K562 (cell line): ENCODE measurements around the gene MITF. TPM values are rescaled to one million over a fixed set of nuclear protein-coding genes. Genes with fewer than 3 reads are reported as not detected.

Experiments used
- ATAC-seq: fragments of 200-7000 bp; cut with Tn5 transposase; 3 replicates; pipeline ENCODE4 v1.9.1; 2020; ENCODE audit warnings: moderate library complexity
- BruUV-seq: library from RNA; stranded (reverse); fragments of 400-500 nt; replicated peaks from 2 replicates; lab custom pipeline; 2021; lab: Mats Ljungman, UMichigan
- CTCF ChIA-PET: fragments of 300-600 bp; formaldehyde crosslinking; extraction: SDS; loops from one replicate; lab custom pipeline; 2021; ENCODE audit warnings: low intra/inter-chr PET ratio; lab: Yijun Ruan, JAX
- POLR2A ChIA-PET: fragments of 300-600, 350-650 bp; sonication (Branson Sonifier 250); formaldehyde crosslinking; extraction: SDS; loops from one replicate; lab custom pipeline; 2021; ENCODE audit warnings: antibody characterized with exemption, inconsistent platforms; lab: Yijun Ruan, JAX
- DNase-seq, 4 experiments: peaks; one replicate each; pipeline versions ENCODE4 v3.0.0 to v3.0.0-alpha.2; 2011 to 2018; ENCODE audit warnings: low spot score in 3 of 4, mixed read lengths in 3 of 4; ENCODE audit errors: extremely low read depth in 1 of 4
- FAIRE-seq: peaks from 2 replicates; lab custom pipeline; 2011; peaks lifted over from hg19 to GRCh38; lab: Jason Lieb, UNC
- H2AFZ ChIP-seq: 2 replicates; pipeline ENCODE4 v1.6.0; 2011; ENCODE audit warnings: low read depth, low read length, control low read depth, inconsistent platforms
- H3K27ac ChIP-seq: fragments of 200-600 bp; 3 replicates; pipeline ENCODE4 v1.8.0; 2011; ENCODE audit warnings: low read depth, mild to moderate bottlenecking, control low read depth, inconsistent platforms, low read length, moderate library complexity, mixed read lengths; ENCODE audit errors: extremely low read depth
- H3K27me3 ChIP-seq, 2 experiments: fragments of 300-600 bp in 1 of 2; 2 replicates in 1 of 2; 3 replicates in 1 of 2; pipeline versions ENCODE4 v1.6.0 to v1.8.0; 2011; ENCODE audit warnings: inconsistent platforms in 2 of 2, low read length in 2 of 2, mild to moderate bottlenecking in 1 of 2, mixed read lengths in 1 of 2, moderate library complexity in 1 of 2; ENCODE audit not compliant: control insufficient read depth in 2 of 2, insufficient read depth in 2 of 2
- H3K36me3 ChIP-seq: fragments of 300-600 bp; 3 replicates; pipeline ENCODE4 v1.8.0; 2011; ENCODE audit warnings: mild to moderate bottlenecking, low read length, inconsistent platforms; ENCODE audit not compliant: control insufficient read depth, insufficient read depth
- H3K4me1 ChIP-seq, 2 experiments: fragments of 200-600 bp in 1 of 2; replicated peaks in 1 of 2; 2 replicates in 1 of 2; 3 replicates in 1 of 2; pipeline versions ENCODE4 v1.5.1 to v1.8.0; 2011; ENCODE audit warnings: inconsistent platforms in 2 of 2, low read length in 2 of 2, mild to moderate bottlenecking in 1 of 2, mixed read lengths in 1 of 2, moderate library complexity in 1 of 2; ENCODE audit not compliant: control insufficient read depth in 2 of 2, insufficient read depth in 2 of 2
- H3K4me2 ChIP-seq: 2 replicates; pipeline ENCODE4 v1.6.1; 2011; ENCODE audit warnings: low read length, control low read depth, inconsistent platforms, mixed read lengths; ENCODE audit not compliant: insufficient read depth
- H3K4me3 ChIP-seq: fragments of 200-600 bp; sonication (generic), shearing (Covaris generic); 2 replicates; pipeline ENCODE4 v1.5.1; 2016; ENCODE audit warnings: control low read depth, inconsistent platforms
- H3K79me2 ChIP-seq: fragments of 200-600 bp; 3 replicates; pipeline ENCODE4 v1.8.0; 2011; ENCODE audit warnings: low read length, inconsistent platforms; ENCODE audit not compliant: control insufficient read depth, insufficient read depth
- H3K9ac ChIP-seq, 2 experiments: 2 replicates each; pipeline versions ENCODE4 v1.6.0 to v1.6.1; 2011; ENCODE audit warnings: low read depth in 2 of 2, low read length in 2 of 2, control low read depth in 1 of 2, inconsistent platforms in 1 of 2, mild to moderate bottlenecking in 1 of 2, mixed read lengths in 1 of 2; ENCODE audit not compliant: insufficient read depth in 1 of 2
- H3K9me1 ChIP-seq: one replicate; pipeline ENCODE4 v1.6.0; 2011; ENCODE audit warnings: inconsistent platforms, mild to moderate bottlenecking, low read length, moderate library complexity; ENCODE audit not compliant: control insufficient read depth, insufficient read depth
- H3K9me3 ChIP-seq: replicated peaks from 2 replicates; pipeline ENCODE4 v1.5.1; 2011; ENCODE audit warnings: low read depth, low read length, inconsistent platforms; ENCODE audit not compliant: control insufficient read depth, insufficient read depth
- H4K20me1 ChIP-seq: replicated peaks from 2 replicates; pipeline ENCODE4 v1.6.1; 2011; ENCODE audit warnings: low read length, inconsistent platforms, mixed read lengths; ENCODE audit not compliant: control insufficient read depth, insufficient read depth
- MED1 ChIP-seq: sonication (generic); formaldehyde crosslinking; IDR thresholded peaks from 2 replicates; pipeline ENCODE4 v1.8.1; 2023; ENCODE audit warnings: missing genetic modification reagents, borderline replicate concordance
- NFYB ChIP-seq: IDR thresholded peaks from 2 replicates; pipeline ENCODE4 v1.6.1; 2011; ENCODE audit warnings: mild to moderate bottlenecking, moderate library complexity; ENCODE audit not compliant: insufficient read length; ENCODE audit errors: extremely low read depth
- PHTF2 ChIP-seq: fragments of 250-450 bp; sonication (Bioruptor Pico); IDR thresholded peaks from 2 replicates; pipeline ENCODE4 v1.5.0; 2021; ENCODE audit warnings: mild to moderate bottlenecking
- PRMT5 ChIP-seq: sonication (generic); formaldehyde crosslinking; IDR thresholded peaks from 2 replicates; pipeline ENCODE4 v1.5.0; 2020; ENCODE audit warnings: missing genetic modification reagents
- RFX5 ChIP-seq: IDR thresholded peaks from 2 replicates; pipeline ENCODE4 v1.6.1; 2011; ENCODE audit warnings: low read depth, mild to moderate bottlenecking, improper control_type of control experiment, low read length
- in situ Hi-C: fragments of 300-500 bp; cut with MboI; formaldehyde crosslinking; loops from 4 replicates; pipeline ENCODE4 v1.15.0; 2018; ENCODE audit warnings: inconsistent platforms, mixed read lengths
- intact Hi-C: fragments of 100-400 bp; cut with micrococcal nuclease; formaldehyde crosslinking; loops from 2 replicates; pipeline ENCODE4 v1.14.2; 2022
- polyA plus RNA-seq, 8 experiments: library from polyadenylated mRNA; depleted of rRNA in 4 of 8; stranded (reverse) in 5 of 8; unstranded in 3 of 8; fragments of >200 nt; fragmentation: Nextera tagmentation in 2 of 8; fragmentation: Illumina TruSeq in 1 of 8; extraction: Ambion mirVana in 2 of 8; extraction: Trizol in 1 of 8; gene quantifications; 2 replicates each; pipeline versions ENCODE4 v1.2.1 to v1.2.3, GENCODE V29; 2011 to 2014; ENCODE audit warnings: inconsistent platforms in 1 of 8, missing spikeins in 1 of 8
- total RNA-seq, 7 experiments: library from RNA; depleted of rRNA in 6 of 7; stranded (reverse); fragments of >200 nt in 6 of 7; fragmentation: Illumina TruSeq in 2 of 7; extraction: Trizol in 2 of 7; gene quantifications; 2 replicates each; pipeline versions ENCODE4 v1.2.1 to v1.2.3, GENCODE V29; 2011 to 2021; ENCODE audit warnings: low replicate concordance in 1 of 7
- TF ChIP-seq, protein P1 (sequence below), 2 experiments: fragments of 450-650 bp; formaldehyde crosslinking in 1 of 2; IDR thresholded peaks; 2 replicates each; pipeline versions ENCODE4 v1.4.0 to v1.6.1; 2014 to 2020; ENCODE audit warnings: mild to moderate bottlenecking in 2 of 2, borderline replicate concordance in 1 of 2, low read depth in 1 of 2
- TF ChIP-seq, protein P2 (sequence below): sonication (generic); formaldehyde crosslinking; IDR thresholded peaks from 2 replicates; pipeline ENCODE4 v1.9.0; 2022; ENCODE audit warnings: mild to moderate bottlenecking, missing genetic modification reagents
- TF ChIP-seq, protein P3 (sequence below): fragments of 250-450 bp; sonication (Bioruptor Pico); IDR thresholded peaks from 2 replicates; pipeline ENCODE4 v1.8.0; 2022; ENCODE audit warnings: inconsistent platforms

MITF gene
- total and polyA plus RNA-seq, 9 of the 15 experiments (the other 6 are each of a cell fraction or from before 2014, with no cell fraction given): 5.6 to 14.9 (median 11.1) TPM

DNA sequence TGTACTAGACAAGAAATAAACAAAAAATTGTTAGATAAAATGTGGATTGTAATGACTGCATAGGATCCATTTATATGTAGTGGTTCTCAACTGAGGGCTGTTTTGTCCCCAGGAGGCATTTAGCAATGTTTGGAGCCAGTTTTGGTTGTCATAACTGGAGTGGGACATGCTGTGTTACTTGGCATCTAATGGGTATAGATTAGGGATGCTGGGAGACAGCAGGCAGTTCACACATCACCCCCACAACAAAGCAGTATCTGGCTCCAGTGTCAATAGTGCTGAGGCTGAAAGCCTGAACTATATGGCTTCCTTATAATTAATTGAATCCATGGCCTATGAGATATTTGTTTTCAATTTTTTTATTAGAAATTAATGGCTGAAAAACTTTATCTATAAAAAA, 188.3 kb downstream of the MITF start:
- Histone ChIP-seq H3K27ac (no peak overlapping the region), H3K4me3 (no peak overlapping the region), H4K20me1 (no peaks in the 10 kb centered on the region), H2AFZ (no peak overlapping the region), H3K79me2 (no peaks in the 10 kb centered on the region), H3K4me2 (no peak overlapping the region), H3K9ac (no peak overlapping the region), H3K27me3 (no peaks in the 10 kb centered on the region), H3K9me1 (no peaks in the 10 kb centered on the region), H3K9me3 (no peaks in the 10 kb centered on the region), H3K36me3 (no peaks in the 10 kb centered on the region), H3K4me1 (no peaks in the 10 kb centered on the region; a peak in 1 of 5 replicates)
- ChIA-PET POLR2A (no interaction called here), CTCF (no interaction called here)
- BruUV-seq: no TSS peak
- TF ChIP-seq, protein P1, sequence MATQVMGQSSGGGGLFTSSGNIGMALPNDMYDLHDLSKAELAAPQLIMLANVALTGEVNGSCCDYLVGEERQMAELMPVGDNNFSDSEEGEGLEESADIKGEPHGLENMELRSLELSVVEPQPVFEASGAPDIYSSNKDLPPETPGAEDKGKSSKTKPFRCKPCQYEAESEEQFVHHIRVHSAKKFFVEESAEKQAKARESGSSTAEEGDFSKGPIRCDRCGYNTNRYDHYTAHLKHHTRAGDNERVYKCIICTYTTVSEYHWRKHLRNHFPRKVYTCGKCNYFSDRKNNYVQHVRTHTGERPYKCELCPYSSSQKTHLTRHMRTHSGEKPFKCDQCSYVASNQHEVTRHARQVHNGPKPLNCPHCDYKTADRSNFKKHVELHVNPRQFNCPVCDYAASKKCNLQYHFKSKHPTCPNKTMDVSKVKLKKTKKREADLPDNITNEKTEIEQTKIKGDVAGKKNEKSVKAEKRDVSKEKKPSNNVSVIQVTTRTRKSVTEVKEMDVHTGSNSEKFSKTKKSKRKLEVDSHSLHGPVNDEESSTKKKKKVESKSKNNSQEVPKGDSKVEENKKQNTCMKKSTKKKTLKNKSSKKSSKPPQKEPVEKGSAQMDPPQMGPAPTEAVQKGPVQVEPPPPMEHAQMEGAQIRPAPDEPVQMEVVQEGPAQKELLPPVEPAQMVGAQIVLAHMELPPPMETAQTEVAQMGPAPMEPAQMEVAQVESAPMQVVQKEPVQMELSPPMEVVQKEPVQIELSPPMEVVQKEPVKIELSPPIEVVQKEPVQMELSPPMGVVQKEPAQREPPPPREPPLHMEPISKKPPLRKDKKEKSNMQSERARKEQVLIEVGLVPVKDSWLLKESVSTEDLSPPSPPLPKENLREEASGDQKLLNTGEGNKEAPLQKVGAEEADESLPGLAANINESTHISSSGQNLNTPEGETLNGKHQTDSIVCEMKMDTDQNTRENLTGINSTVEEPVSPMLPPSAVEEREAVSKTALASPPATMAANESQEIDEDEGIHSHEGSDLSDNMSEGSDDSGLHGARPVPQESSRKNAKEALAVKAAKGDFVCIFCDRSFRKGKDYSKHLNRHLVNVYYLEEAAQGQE (IDR thresholded peaks at IDR 0.05; ENCODE audit: borderline replicate concordance): no peak
- TF ChIP-seq, protein P1 (CRISPR knock-in tag; IDR thresholded peaks at IDR 0.05; ENCODE audit: low read depth): no peak
- TF ChIP-seq PHTF2: no peak
- TF ChIP-seq NFYB: no peak
- TF ChIP-seq MED1: no peak
- TF ChIP-seq, protein P2, sequence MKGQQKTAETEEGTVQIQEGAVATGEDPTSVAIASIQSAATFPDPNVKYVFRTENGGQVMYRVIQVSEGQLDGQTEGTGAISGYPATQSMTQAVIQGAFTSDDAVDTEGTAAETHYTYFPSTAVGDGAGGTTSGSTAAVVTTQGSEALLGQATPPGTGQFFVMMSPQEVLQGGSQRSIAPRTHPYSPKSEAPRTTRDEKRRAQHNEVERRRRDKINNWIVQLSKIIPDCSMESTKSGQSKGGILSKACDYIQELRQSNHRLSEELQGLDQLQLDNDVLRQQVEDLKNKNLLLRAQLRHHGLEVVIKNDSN (CRISPR knock-in tag): no peak
- no peak for TF ChIP-seq PRMT5 (CRISPR knock-in tag)
- no peak for TF ChIP-seq RFX5
- TF ChIP-seq, protein P3, sequence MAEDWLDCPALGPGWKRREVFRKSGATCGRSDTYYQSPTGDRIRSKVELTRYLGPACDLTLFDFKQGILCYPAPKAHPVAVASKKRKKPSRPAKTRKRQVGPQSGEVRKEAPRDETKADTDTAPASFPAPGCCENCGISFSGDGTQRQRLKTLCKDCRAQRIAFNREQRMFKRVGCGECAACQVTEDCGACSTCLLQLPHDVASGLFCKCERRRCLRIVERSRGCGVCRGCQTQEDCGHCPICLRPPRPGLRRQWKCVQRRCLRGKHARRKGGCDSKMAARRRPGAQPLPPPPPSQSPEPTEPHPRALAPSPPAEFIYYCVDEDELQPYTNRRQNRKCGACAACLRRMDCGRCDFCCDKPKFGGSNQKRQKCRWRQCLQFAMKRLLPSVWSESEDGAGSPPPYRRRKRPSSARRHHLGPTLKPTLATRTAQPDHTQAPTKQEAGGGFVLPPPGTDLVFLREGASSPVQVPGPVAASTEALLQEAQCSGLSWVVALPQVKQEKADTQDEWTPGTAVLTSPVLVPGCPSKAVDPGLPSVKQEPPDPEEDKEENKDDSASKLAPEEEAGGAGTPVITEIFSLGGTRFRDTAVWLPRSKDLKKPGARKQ (CRISPR knock-in tag): no peak
- in situ Hi-C loops: loop anchor here (25.0 kb wide), 1 partner anchor 765 kb away; no protein-coding TSS in a partner anchor
- intact Hi-C loops: no loop called here
- DNase-seq (no peak), FAIRE-seq (no peak), ATAC-seq (no peak)
